NCI-H446 (cell line): ENCODE results near the gene PDE6H.
A peak's percentile ranks its signal among the peaks of the same experiment; 100 is the strongest.

Source experiments
- DNase-seq, 2 experiments: peaks; one replicate each; lab custom pipeline; 2025; lab: John Stamatoyannopoulos, UW

Gene PDE6H

GRCh38 chr12:14972816-14973215 lies at the start of gene PDE6H:
PDE6H (plus strand) TSS chr12:14973042; CDS start chr12:14978013, 4,971 bp downstream.
- no peak for DNase-seq

GRCh38 chr12:14923944-14924343 lies 48.9 kb upstream of the PDE6H start:
- no peak for DNase-seq

- no peak for DNase-seq
Measured at GRCh38 chr12:14924541-14924940, 48.3 kb upstream of the PDE6H start.

- no peak for DNase-seq
Measured at GRCh38 chr12:14927267-14927666, 45.6 kb upstream of the PDE6H start.

- DNase-seq, result peak in 1 of 2 experiments; percentile 25
Measured at GRCh38 chr12:14928931-14929330, 43.9 kb upstream of the PDE6H start.

GRCh38 chr12:14930299-14930698 lies 42.5 kb upstream of the PDE6H start:
- no peak for DNase-seq

- DNase-seq, result no peak
Measured at GRCh38 chr12:14931359-14931758, 41.5 kb upstream of the PDE6H start.

GRCh38 chr12:14931791-14932560 lies 40.9 kb upstream of the PDE6H start:
- DNase-seq, result no peak

GRCh38 chr12:14934511-14934910 lies 38.3 kb upstream of the PDE6H start:
- DNase-seq, result no peak

GRCh38 chr12:14935031-14935430 lies 37.8 kb upstream of the PDE6H start:
- DNase-seq, result no peak

GRCh38 chr12:14936224-14936861 lies 36.5 kb upstream of the PDE6H start:
- DNase-seq, result no peak

GRCh38 chr12:14937014-14937413 lies 35.8 kb upstream of the PDE6H start:
- no peak for DNase-seq

GRCh38 chr12:14937689-14938088 lies 35.2 kb upstream of the PDE6H start:
- DNase-seq, result no peak

- DNase-seq, result no peak
Measured at GRCh38 chr12:14938301-14938700, 34.5 kb upstream of the PDE6H start, which contains the start of gene ERP27. ERP27 (minus strand) TSS chr12:14938537; CDS start chr12:14938508, 29 bp downstream.

- no peak for DNase-seq
Measured at GRCh38 chr12:14941369-14941768, 31.5 kb upstream of the PDE6H start.

- no peak for DNase-seq
Measured at GRCh38 chr12:14942196-14942931, 30.5 kb upstream of the PDE6H start.

GRCh38 chr12:14946162-14946561 lies 26.7 kb upstream of the PDE6H start:
- DNase-seq, result no peak

- DNase-seq, result no peak
Measured at GRCh38 chr12:14946861-14947260, 26.0 kb upstream of the PDE6H start.

GRCh38 chr12:14948672-14949071 lies 24.2 kb upstream of the PDE6H start:
- peak in 1 of 2 experiments; percentile 5 for DNase-seq

- no peak for DNase-seq
Measured at GRCh38 chr12:14949631-14950030, 23.2 kb upstream of the PDE6H start.

GRCh38 chr12:14950421-14950820 lies 22.4 kb upstream of the PDE6H start:
- no peak for DNase-seq

GRCh38 chr12:14950982-14951746 lies 21.7 kb upstream of the PDE6H start:
- no peak for DNase-seq
